Liver (tissue), 3 donors: ENCODE results near the gene NTM.

Source experiments
- FOXA1 ChIP-seq: IDR thresholded peaks from 2 replicates; pipeline ENCODE4 v1.6.1; 2016; ENCODE audit warnings: antibody characterized with exemption
- SP1 ChIP-seq: IDR thresholded peaks from 2 replicates; pipeline ENCODE4 v1.6.1; 2018; ENCODE audit warnings: antibody characterized with exemption, mild to moderate bottlenecking
- TAF1 ChIP-seq: conservative IDR thresholded peaks from 2 replicates; pipeline ENCODE4 v1.6.1; 2016; ENCODE audit warnings: antibody characterized with exemption, mild to moderate bottlenecking
- YY1 ChIP-seq: IDR thresholded peaks from 2 replicates; pipeline ENCODE4 v1.6.1; 2016; ENCODE audit warnings: antibody characterized with exemption, mild to moderate bottlenecking
- TF ChIP-seq, protein P1 (sequence below): fragments of 150-350 bp; IDR thresholded peaks from 2 replicates; pipeline ENCODE4 v1.5.1; 2017; ENCODE audit warnings: improper control_type of control experiment, low read depth, low read length; ENCODE audit not compliant: missing input control
- TF ChIP-seq, protein P2 (sequence below): IDR thresholded peaks from 2 replicates; pipeline ENCODE4 v1.6.1; 2016; ENCODE audit warnings: antibody characterized with exemption, mild to moderate bottlenecking
- donor health status: healthy.
- donor health status: healthy.

- TF ChIP-seq, protein P1, sequence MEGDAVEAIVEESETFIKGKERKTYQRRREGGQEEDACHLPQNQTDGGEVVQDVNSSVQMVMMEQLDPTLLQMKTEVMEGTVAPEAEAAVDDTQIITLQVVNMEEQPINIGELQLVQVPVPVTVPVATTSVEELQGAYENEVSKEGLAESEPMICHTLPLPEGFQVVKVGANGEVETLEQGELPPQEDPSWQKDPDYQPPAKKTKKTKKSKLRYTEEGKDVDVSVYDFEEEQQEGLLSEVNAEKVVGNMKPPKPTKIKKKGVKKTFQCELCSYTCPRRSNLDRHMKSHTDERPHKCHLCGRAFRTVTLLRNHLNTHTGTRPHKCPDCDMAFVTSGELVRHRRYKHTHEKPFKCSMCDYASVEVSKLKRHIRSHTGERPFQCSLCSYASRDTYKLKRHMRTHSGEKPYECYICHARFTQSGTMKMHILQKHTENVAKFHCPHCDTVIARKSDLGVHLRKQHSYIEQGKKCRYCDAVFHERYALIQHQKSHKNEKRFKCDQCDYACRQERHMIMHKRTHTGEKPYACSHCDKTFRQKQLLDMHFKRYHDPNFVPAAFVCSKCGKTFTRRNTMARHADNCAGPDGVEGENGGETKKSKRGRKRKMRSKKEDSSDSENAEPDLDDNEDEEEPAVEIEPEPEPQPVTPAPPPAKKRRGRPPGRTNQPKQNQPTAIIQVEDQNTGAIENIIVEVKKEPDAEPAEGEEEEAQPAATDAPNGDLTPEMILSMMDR: no peak
- TF ChIP-seq YY1 (no peak), TAF1 (no peak), FOXA1 (no peak), SP1 (no peak)
- TF ChIP-seq, protein P2, sequence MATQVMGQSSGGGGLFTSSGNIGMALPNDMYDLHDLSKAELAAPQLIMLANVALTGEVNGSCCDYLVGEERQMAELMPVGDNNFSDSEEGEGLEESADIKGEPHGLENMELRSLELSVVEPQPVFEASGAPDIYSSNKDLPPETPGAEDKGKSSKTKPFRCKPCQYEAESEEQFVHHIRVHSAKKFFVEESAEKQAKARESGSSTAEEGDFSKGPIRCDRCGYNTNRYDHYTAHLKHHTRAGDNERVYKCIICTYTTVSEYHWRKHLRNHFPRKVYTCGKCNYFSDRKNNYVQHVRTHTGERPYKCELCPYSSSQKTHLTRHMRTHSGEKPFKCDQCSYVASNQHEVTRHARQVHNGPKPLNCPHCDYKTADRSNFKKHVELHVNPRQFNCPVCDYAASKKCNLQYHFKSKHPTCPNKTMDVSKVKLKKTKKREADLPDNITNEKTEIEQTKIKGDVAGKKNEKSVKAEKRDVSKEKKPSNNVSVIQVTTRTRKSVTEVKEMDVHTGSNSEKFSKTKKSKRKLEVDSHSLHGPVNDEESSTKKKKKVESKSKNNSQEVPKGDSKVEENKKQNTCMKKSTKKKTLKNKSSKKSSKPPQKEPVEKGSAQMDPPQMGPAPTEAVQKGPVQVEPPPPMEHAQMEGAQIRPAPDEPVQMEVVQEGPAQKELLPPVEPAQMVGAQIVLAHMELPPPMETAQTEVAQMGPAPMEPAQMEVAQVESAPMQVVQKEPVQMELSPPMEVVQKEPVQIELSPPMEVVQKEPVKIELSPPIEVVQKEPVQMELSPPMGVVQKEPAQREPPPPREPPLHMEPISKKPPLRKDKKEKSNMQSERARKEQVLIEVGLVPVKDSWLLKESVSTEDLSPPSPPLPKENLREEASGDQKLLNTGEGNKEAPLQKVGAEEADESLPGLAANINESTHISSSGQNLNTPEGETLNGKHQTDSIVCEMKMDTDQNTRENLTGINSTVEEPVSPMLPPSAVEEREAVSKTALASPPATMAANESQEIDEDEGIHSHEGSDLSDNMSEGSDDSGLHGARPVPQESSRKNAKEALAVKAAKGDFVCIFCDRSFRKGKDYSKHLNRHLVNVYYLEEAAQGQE: no peak
Measured at GRCh38 chr11:132185726-132186592, 815.5 kb downstream of the NTM start.
